RWPE1 (cell line): ENCODE measurements around the gene TRIM22.

Source experiments
- CTCF ChIA-PET: fragments of 350-600 bp; sonication (Branson Sonifier 250); formaldehyde crosslinking; extraction: SDS; loops from one replicate; lab custom pipeline; 2021; lab: Yijun Ruan, JAX
- POLR2A ChIA-PET: fragments of 400-600 bp; formaldehyde crosslinking; extraction: SDS; loops from one replicate; lab custom pipeline; 2020; ENCODE audit warnings: antibody characterized with exemption; ENCODE audit not compliant: low non-redundant PET; lab: Yijun Ruan, JAX
- DNase-seq: peaks from one replicate; pipeline ENCODE4 v3.0.0; 2012; ENCODE audit warnings: low spot score
- H3K27ac ChIP-seq: fragments of 450-650 bp; 2 replicates; pipeline ENCODE4 v1.5.1; 2017
- CTCF ChIP-seq: fragments of 450-650 bp; conservative IDR thresholded peaks from 2 replicates; pipeline ENCODE4 v1.5.1; 2017; ENCODE audit warnings: low read depth, mild to moderate bottlenecking

TRIM22 gene

GRCh38 chr11:5663511-5663910 is 26.1 kb upstream of the TRIM22 start:
- no peak for DNase-seq
- POLR2A ChIA-PET: no interaction called here
- TF ChIP-seq CTCF: no peak
- CTCF ChIA-PET: no interaction called here
- no peak overlapping the region for H3K27ac ChIP-seq

GRCh38 chr11:5665051-5665570 is 24.5 kb upstream of the TRIM22 start:
- no peak overlapping the region for H3K27ac ChIP-seq
- no peak for TF ChIP-seq CTCF
- POLR2A ChIA-PET: no interaction called here
- DNase-seq: no peak
- CTCF ChIA-PET: interaction anchor here (0.5 kb wide), 1 partner anchor 455 kb away, joined by 3 read pairs; no protein-coding TSS in a partner anchor

- H3K27ac ChIP-seq: no peak overlapping the region
- CTCF ChIA-PET: no interaction called here
- TF ChIP-seq CTCF: no peak
- POLR2A ChIA-PET: no interaction called here
- DNase-seq: no peak
Measured at GRCh38 chr11:5665746-5666401, 23.7 kb upstream of the TRIM22 start.

- ChIA-PET CTCF (no interaction called here), POLR2A (no interaction called here)
- no peak for DNase-seq
- TF ChIP-seq CTCF: no peak
- no peak overlapping the region for H3K27ac ChIP-seq
Measured at GRCh38 chr11:5666402-5666793, 23.2 kb upstream of the TRIM22 start.

GRCh38 chr11:5671831-5672230 is 17.8 kb upstream of the TRIM22 start:
- ChIA-PET POLR2A (no interaction called here), CTCF (no interaction called here)
- H3K27ac ChIP-seq: no peak overlapping the region
- no peak for TF ChIP-seq CTCF
- DNase-seq: no peak

GRCh38 chr11:5674391-5674790 is 15.2 kb upstream of the TRIM22 start:
- no peak for TF ChIP-seq CTCF
- POLR2A ChIA-PET: no interaction called here
- CTCF ChIA-PET: no interaction called here

More at GRCh38 chr11:5674391-5674790, 15.2 kb upstream of the TRIM22 start:
- no peak overlapping the region for H3K27ac ChIP-seq
- no peak for DNase-seq
